Mesothelial cell of epicardium (in vitro differentiated cells): Measurements from ENCODE around the gene MRO. TPM values are rescaled to one million over a fixed set of nuclear protein-coding genes. Genes with fewer than 3 reads are reported as not detected.

Source experiments
- DNase-seq, 2 experiments: peaks; one replicate each; pipeline ENCODE4 v3.0.0; 2021; ENCODE audit warnings: low spot score in 2 of 2; ENCODE audit not compliant: unreplicated experiment in 2 of 2
- H3K27ac Mint-ChIP-seq: 2 replicates; pipeline ENCODE4 v1.8.0; 2021; ENCODE audit warnings: mixed read lengths
- H3K27me3 Mint-ChIP-seq: 2 replicates; pipeline ENCODE4 v1.8.0; 2021; ENCODE audit warnings: low read depth, mixed read lengths
- H3K36me3 Mint-ChIP-seq: 2 replicates; pipeline ENCODE4 v1.8.0; 2021; ENCODE audit warnings: mixed read lengths
- H3K4me1 Mint-ChIP-seq: 2 replicates; pipeline ENCODE4 v1.8.0; 2021; ENCODE audit warnings: mixed read lengths
- H3K4me3 Mint-ChIP-seq: 2 replicates; pipeline ENCODE4 v1.8.0; 2021; ENCODE audit warnings: mild to moderate bottlenecking, moderate library complexity, mixed read lengths
- H3K9me3 Mint-ChIP-seq: 2 replicates; pipeline ENCODE4 v1.8.0; 2021; ENCODE audit warnings: mixed read lengths
- total RNA-seq: library from RNA; stranded (reverse); gene quantifications from 3 replicates; pipeline ENCODE4 v1.2.1, GENCODE V29; 2021
- TF ChIP-seq, protein P1 (sequence below): fragments of 200-600 bp; sonication (generic); IDR thresholded peaks from one replicate; pipeline ENCODE4 v1.5.0; 2021; ENCODE audit warnings: antibody characterized with exemption; ENCODE audit not compliant: unreplicated experiment

The MRO gene
- total RNA-seq, 1 donor from 2014 or later, result 0.29 TPM

DNA sequence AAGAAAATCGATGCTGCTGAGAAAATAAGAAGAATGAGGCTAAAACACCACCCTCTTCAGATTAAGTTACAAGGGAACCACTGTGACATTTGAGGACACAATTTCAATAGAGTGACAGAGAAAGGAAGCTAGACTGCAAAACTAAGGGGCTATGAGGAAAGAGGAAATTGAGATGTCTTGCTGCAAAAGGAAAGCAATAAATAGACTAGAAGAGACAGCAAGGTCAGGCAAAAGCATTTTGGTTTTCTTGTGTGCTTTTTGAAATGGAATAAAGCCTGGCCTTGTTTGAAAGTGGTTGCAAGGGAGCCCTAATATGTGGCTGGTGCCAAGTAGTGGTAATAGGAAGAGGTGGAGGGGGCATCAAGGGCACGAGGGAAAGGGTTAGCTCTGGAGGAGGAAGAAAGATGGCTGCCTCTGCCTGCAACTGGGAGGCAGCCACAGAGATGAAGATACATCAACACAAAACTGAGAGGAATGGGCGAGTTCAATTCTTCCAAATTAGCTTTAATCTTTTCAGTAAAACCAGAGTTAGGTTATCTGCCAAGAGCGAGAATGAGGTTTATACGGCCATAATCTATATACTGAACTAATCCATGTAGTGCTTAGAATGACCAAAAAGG lies 1.2 kb upstream of the MRO start:
- Mint-ChIP-seq H3K36me3 (no peaks in the 10 kb centered on the region), H3K27me3 (no peaks in the 10 kb centered on the region), H3K4me3 (no peak overlapping the region), H3K27ac (no peak overlapping the region), H3K4me1 (peaks cover 3% of the 10 kb centered on the region), H3K9me3 (no peaks in the 10 kb centered on the region)
- no peak for DNase-seq
- TF ChIP-seq, protein P1, sequence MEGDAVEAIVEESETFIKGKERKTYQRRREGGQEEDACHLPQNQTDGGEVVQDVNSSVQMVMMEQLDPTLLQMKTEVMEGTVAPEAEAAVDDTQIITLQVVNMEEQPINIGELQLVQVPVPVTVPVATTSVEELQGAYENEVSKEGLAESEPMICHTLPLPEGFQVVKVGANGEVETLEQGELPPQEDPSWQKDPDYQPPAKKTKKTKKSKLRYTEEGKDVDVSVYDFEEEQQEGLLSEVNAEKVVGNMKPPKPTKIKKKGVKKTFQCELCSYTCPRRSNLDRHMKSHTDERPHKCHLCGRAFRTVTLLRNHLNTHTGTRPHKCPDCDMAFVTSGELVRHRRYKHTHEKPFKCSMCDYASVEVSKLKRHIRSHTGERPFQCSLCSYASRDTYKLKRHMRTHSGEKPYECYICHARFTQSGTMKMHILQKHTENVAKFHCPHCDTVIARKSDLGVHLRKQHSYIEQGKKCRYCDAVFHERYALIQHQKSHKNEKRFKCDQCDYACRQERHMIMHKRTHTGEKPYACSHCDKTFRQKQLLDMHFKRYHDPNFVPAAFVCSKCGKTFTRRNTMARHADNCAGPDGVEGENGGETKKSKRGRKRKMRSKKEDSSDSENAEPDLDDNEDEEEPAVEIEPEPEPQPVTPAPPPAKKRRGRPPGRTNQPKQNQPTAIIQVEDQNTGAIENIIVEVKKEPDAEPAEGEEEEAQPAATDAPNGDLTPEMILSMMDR, result no peak

DNA sequence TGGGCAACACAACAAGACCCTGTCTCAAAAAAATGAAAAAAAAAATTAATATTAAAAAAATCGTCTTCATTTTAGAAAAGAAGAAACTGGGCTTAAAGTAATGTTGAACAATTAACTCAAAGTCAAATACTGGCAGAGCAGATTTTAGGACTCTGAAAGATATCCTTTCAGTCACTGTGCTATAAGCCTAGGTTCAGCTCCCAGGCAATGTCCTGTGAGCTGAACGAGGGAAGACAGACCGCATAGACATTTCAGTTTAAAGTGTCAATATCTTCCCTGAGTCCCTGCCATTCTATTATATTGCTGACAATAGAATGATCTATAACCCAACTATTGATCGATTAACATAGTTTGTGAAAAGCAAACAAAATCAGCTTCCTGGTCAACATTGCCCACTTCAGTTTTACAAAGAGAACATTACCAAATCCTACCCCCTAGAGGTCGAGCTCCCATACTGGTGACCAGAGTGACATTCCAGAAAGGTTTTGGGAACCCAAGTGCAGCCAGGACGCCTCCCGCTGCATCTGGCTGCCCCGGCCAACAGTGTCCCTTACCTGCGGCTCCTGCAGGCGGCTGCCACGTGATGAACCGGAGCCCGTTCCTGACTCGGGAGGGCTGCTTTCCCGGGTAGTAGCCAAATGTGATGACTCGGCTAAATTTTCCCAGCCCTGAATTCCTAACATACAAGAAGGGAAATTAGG lies 639 bp downstream of the MRO start:
- TF ChIP-seq, protein P1, result no peak
- Mint-ChIP-seq H3K4me3 (no peak overlapping the region), H3K27me3 (no peaks in the 10 kb centered on the region), H3K36me3 (no peaks in the 10 kb centered on the region), H3K27ac (no peak overlapping the region), H3K4me1 (peaks cover 3% of the 10 kb centered on the region), H3K9me3 (no peaks in the 10 kb centered on the region)
- DNase-seq, result peak in 1 of 2 experiments; percentile 41

- no peak for DNase-seq
- TF ChIP-seq, protein P1, result no peak
- H3K9me3 Mint-ChIP-seq, result no peaks in the 10 kb centered on the region
Observed at GRCh38 chr18:50816419-50817166, 3.2 kb downstream of the MRO start.

GRCh38 chr18:50814395-50814794 lies 5.4 kb downstream of the MRO start:
- Mint-ChIP-seq H3K36me3 (no peaks in the 10 kb centered on the region), H3K27me3 (no peaks in the 10 kb centered on the region), H3K9me3 (peaks cover 8% of the 10 kb centered on the region), H3K27ac (no peak overlapping the region), H3K4me1 (peaks cover 1% of the 10 kb centered on the region), H3K4me3 (no peak overlapping the region)
- DNase-seq, result no peak
- TF ChIP-seq, protein P1, result no peak

More at GRCh38 chr18:50816419-50817166, 3.2 kb downstream of the MRO start:
- Mint-ChIP-seq H3K27ac (no peak overlapping the region), H3K36me3 (no peaks in the 10 kb centered on the region), H3K27me3 (no peaks in the 10 kb centered on the region), H3K4me3 (no peak overlapping the region), H3K4me1 (peaks cover 1% of the 10 kb centered on the region)

DNA sequence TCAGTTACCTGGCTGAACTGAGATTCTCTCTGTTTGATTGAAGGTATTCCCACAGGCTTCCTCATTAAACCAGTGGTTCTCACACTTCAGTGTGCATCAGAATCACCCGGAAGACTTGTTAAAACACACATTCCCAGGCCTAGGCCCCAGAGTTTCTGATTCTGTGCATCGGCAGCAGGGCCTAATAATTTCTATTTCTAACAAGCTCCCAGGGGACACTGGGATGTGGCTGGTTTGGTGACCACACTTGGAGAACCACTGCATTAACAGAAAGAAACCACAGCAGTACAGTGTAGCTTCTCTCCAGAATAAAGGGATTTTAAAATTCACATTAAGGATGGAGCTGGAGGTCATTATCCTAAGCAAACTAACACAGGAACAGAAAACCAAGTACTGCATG lies 6.5 kb downstream of the MRO start:
- H3K36me3 Mint-ChIP-seq, result no peaks in the 10 kb centered on the region
- H3K4me3 Mint-ChIP-seq, result no peak overlapping the region
- H3K4me1 Mint-ChIP-seq, result peaks cover 1% of the 10 kb centered on the region
- DNase-seq, result no peak
- H3K27ac Mint-ChIP-seq, result no peak overlapping the region
- H3K27me3 Mint-ChIP-seq, result no peaks in the 10 kb centered on the region
- TF ChIP-seq, protein P1, result no peak
- peaks cover 8% of the 10 kb centered on the region for H3K9me3 Mint-ChIP-seq
